Ascending aorta (tissue), 2 donors: ENCODE data around the gene BCAM. TPM values are rescaled to one million over a fixed set of nuclear protein-coding genes. Genes with fewer than 3 reads are reported as not detected.

Experiments used
- DNase-seq, 2 donors: peaks; one replicate each; pipeline ENCODE4 v3.0.0-alpha.2; 2019; ENCODE audit warnings: low spot score in 2 of 2
- H3K27ac ChIP-seq, 2 donors: fragments of 200-600 bp; sonication (generic); one replicate each; pipeline ENCODE4 v1.5.1; 2016 to 2017; ENCODE audit warnings: mild to moderate bottlenecking in 1 of 2
- H3K27me3 ChIP-seq: fragments of 200-600 bp; sonication (generic); one replicate; pipeline ENCODE4 v1.5.1; 2017
- H3K36me3 ChIP-seq, 2 donors: fragments of 200-600 bp; sonication (generic); one replicate each; pipeline ENCODE4 v1.5.1; 2016
- H3K4me1 ChIP-seq, 2 donors: fragments of 200-600 bp; sonication (generic); one replicate each; pipeline ENCODE4 v1.5.1; 2016 to 2017; ENCODE audit warnings: mild to moderate bottlenecking in 1 of 2
- H3K4me3 ChIP-seq, 2 donors: fragments of 200-600 bp; sonication (generic); one replicate each; pipeline ENCODE4 v1.5.1; 2016 to 2017; ENCODE audit warnings: mild to moderate bottlenecking in 1 of 2
- H3K9me3 ChIP-seq, 2 donors: fragments of 200-600 bp; sonication (generic); one replicate each; pipeline ENCODE4 v1.5.1; 2016
- intact Hi-C: fragments of 100-400 bp; cut with DNase I; formaldehyde crosslinking; loops from one replicate; pipeline ENCODE4 v1.15.1; 2023
- total RNA-seq: library from RNA; depleted of rRNA; stranded (reverse); fragments of >200 nt; gene quantifications from one replicate; pipeline ENCODE4 v1.1.0, GENCODE V29; 2016
- TF ChIP-seq, protein P1 (sequence below), 3 experiments: fragments of 200-600 bp in 2 of 3; fragments of 450-650 bp in 1 of 3; sonication (generic) in 2 of 3; IDR thresholded peaks; one replicate each; pipeline ENCODE4 v1.5.1; 2016 to 2019; ENCODE audit warnings: antibody characterized with exemption in 3 of 3, mild to moderate bottlenecking in 1 of 3, moderate library complexity in 1 of 3

Gene BCAM
- total RNA-seq, 1 donor from 2014 or later, result 832 TPM

DNA sequence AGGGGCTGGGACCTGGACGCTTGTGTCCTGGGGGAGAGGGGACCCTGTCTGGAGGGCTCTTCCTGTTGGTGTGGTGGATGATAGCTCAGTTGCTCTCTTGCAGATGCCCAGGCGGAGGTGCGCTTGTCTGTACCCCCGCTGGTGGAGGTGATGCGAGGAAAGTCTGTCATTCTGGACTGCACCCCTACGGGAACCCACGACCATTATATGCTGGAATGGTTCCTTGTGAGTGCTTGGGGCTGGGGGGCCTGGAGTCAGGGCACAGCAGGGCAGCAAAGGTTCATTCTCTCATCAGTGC is 2.2 kb downstream of the BCAM start:
- peaks cover 7 to 40% of the 10 kb centered on the region in 2 donors for H3K4me1 ChIP-seq
- peak overlapping the region; percentile 74 to 88 for H3K4me3 ChIP-seq
- no peaks in the 10 kb centered on the region for H3K27me3 ChIP-seq
- H3K36me3 ChIP-seq, result peaks cover 36 to 46% of the 10 kb centered on the region in 2 donors
- TF ChIP-seq, protein P1, sequence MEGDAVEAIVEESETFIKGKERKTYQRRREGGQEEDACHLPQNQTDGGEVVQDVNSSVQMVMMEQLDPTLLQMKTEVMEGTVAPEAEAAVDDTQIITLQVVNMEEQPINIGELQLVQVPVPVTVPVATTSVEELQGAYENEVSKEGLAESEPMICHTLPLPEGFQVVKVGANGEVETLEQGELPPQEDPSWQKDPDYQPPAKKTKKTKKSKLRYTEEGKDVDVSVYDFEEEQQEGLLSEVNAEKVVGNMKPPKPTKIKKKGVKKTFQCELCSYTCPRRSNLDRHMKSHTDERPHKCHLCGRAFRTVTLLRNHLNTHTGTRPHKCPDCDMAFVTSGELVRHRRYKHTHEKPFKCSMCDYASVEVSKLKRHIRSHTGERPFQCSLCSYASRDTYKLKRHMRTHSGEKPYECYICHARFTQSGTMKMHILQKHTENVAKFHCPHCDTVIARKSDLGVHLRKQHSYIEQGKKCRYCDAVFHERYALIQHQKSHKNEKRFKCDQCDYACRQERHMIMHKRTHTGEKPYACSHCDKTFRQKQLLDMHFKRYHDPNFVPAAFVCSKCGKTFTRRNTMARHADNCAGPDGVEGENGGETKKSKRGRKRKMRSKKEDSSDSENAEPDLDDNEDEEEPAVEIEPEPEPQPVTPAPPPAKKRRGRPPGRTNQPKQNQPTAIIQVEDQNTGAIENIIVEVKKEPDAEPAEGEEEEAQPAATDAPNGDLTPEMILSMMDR (IDR thresholded peaks at IDR 0.05), result no peak
- H3K9me3 ChIP-seq, result no peaks in the 10 kb centered on the region
- H3K27ac ChIP-seq, result peak overlapping the region; percentile 39 to 77
- no peak for DNase-seq
- intact Hi-C loops, result no loop called here

DNA sequence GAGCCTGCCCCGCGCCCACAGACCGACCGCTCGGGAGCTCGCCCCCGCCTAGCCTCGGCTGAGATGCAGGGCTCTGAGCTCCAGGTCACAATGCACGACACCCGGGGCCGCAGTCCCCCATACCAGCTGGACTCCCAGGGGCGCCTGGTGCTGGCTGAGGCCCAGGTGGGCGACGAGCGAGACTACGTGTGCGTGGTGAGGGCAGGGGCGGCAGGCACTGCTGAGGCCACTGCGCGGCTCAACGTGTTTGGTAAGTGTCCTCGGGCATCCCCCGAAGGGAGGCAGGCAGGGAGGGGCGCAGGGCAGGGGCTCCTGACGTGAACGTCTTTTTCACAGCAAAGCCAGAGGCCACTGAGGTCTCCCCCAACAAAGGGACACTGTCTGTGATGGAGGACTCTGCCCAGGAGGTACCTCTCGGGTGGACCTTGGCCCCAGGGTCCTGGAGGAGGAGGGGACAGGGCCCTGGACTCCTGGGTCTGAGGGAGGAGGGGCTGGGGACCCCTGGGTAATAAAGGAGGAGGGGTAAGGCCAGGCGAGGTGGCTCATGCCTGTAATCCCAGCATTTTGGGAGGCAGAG is 3.3 kb downstream of the BCAM start:
- intact Hi-C loops, result no loop called here
- Histone ChIP-seq H3K9me3 (no peaks in the 10 kb centered on the region), H3K36me3 (peaks cover 36 to 48% of the 10 kb centered on the region in 2 donors), H3K27me3 (no peaks in the 10 kb centered on the region), H3K4me1 (peaks cover 7 to 40% of the 10 kb centered on the region in 2 donors), H3K4me3 (no peak overlapping the region), H3K27ac (peak overlapping the region; percentile 39 to 40)
- no peak for DNase-seq
- TF ChIP-seq, protein P1 (IDR thresholded peaks at IDR 0.05), result no peak

DNA sequence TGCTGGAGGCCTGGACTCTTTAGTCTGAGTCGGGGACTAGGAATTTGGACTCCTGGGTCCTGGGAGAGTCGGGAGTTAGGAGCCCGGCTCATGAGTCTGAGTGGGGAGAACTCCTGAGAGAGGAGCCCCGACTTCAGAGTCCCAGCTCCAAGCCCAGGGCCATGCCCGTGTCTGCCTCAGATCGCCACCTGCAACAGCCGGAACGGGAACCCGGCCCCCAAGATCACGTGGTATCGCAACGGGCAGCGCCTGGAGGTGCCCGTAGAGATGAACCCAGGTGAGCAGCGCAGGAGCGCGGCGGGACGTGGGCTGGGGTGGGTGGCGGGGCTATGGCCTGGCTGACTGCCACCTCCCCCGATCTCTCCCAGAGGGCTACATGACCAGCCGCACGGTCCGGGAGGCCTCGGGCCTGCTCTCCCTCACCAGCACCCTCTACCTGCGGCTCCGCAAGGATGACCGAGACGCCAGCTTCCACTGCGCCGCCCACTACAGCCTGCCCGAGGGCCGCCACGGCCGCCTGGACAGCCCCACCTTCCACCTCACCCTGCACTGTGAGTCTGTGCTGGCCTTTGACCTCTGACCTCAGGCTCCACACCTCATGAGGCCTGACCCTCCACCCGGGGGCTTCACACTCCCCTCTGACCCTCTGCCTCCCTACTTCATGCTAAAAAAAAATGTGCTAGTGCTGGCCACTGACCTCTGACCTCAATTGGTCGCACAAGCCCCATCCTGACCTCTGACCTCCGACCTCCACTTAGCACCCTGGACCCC is 4.4 kb downstream of the BCAM start:
- peak overlapping the region in 1 of 2 donors; percentile 40 for H3K27ac ChIP-seq
- no peak for DNase-seq

DNA sequence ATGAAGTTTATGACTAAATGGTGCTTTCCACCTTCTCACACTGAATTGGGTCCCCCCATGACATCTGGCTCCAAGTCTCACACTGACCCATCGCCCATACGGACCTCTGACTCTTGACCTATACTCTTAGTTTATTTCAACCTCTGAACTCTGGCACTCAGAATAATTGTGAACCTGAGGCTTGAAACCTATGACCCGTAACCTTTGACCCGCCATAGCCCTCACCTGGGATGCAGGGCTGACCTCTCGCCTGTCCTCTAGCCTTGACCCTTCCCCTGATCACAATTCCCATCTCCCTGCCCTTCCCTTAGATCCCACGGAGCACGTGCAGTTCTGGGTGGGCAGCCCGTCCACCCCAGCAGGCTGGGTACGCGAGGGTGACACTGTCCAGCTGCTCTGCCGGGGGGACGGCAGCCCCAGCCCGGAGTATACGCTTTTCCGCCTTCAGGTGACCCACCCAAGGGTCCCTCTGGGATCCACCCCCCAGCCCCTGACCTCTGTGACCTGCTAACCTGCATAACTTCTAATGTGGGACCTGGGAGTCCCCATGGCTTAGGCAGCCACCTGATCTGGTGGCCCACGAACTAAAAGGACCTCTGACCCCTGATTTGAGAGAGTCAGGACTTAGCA is 5.1 kb downstream of the BCAM start:
- H3K9me3 ChIP-seq, result no peaks in the 10 kb centered on the region
- peaks cover 40 to 55% of the 10 kb centered on the region in 2 donors for H3K36me3 ChIP-seq

More for the DNA sequence above, 4.4 kb downstream of the BCAM start:
- Histone ChIP-seq H3K4me1 (peaks cover 7 to 37% of the 10 kb centered on the region in 2 donors), H3K9me3 (no peaks in the 10 kb centered on the region), H3K4me3 (no peak overlapping the region), H3K27me3 (no peaks in the 10 kb centered on the region), H3K36me3 (peaks cover 36 to 48% of the 10 kb centered on the region in 2 donors)
- TF ChIP-seq, protein P1 (IDR thresholded peaks at IDR 0.05), result no peak
- intact Hi-C loops, result no loop called here

DNA sequence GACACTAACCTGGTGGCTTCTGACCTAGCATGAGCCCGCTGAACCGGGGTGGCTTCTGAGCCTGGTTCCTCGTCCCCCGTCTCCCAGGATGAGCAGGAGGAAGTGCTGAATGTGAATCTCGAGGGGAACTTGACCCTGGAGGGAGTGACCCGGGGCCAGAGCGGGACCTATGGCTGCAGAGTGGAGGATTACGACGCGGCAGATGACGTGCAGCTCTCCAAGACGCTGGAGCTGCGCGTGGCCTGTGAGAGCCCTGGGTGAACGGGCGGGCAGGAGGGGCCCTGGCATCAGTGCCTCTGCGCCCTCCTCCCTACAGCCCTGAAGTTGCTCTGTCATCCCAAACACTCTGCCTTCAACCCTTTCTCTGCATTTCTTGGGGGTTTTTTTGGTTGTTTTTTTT is 5.6 kb downstream of the BCAM start:
- Histone ChIP-seq H3K27me3 (no peaks in the 10 kb centered on the region), H3K9me3 (no peaks in the 10 kb centered on the region), H3K27ac (no peak overlapping the region), H3K4me3 (no peak overlapping the region), H3K36me3 (peaks cover 43 to 61% of the 10 kb centered on the region in 2 donors), H3K4me1 (peaks cover 2 to 30% of the 10 kb centered on the region in 2 donors)
- DNase-seq, result no peak
- intact Hi-C loops, result no loop called here
- TF ChIP-seq, protein P1 (IDR thresholded peaks at IDR 0.05), result no peak

More for the DNA sequence above, 5.1 kb downstream of the BCAM start:
- Histone ChIP-seq H3K4me3 (no peak overlapping the region), H3K27ac (peak overlapping the region in 1 of 2 donors; percentile 40), H3K4me1 (peaks cover 2 to 32% of the 10 kb centered on the region in 2 donors), H3K27me3 (no peaks in the 10 kb centered on the region)
- no peak for DNase-seq
- TF ChIP-seq, protein P1 (IDR thresholded peaks at IDR 0.05), result no peak
- intact Hi-C loops, result no loop called here
